ENCODE results near the gene MRPS27.

DNA sequence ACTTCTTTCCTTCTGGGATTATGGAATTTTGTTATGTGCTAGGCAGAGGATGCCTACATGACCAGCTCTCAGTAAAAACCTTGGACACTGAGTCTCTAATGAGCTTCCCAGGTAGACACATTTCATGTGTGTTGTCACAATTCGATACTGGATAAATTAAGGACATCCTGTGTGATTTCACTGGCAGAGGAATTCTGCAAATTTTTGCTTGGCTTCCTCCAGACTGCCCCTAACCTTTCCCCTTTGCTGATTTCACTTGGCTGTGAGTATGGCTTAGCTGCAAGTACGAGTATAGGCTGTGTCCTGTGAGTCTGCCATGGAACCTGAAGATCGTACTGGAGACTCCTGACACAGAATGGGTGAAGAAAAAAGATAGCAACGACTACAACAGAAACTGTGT is 47.6 kb downstream of the MRPS27 start:
- TF ChIP-seq, protein P1, sequence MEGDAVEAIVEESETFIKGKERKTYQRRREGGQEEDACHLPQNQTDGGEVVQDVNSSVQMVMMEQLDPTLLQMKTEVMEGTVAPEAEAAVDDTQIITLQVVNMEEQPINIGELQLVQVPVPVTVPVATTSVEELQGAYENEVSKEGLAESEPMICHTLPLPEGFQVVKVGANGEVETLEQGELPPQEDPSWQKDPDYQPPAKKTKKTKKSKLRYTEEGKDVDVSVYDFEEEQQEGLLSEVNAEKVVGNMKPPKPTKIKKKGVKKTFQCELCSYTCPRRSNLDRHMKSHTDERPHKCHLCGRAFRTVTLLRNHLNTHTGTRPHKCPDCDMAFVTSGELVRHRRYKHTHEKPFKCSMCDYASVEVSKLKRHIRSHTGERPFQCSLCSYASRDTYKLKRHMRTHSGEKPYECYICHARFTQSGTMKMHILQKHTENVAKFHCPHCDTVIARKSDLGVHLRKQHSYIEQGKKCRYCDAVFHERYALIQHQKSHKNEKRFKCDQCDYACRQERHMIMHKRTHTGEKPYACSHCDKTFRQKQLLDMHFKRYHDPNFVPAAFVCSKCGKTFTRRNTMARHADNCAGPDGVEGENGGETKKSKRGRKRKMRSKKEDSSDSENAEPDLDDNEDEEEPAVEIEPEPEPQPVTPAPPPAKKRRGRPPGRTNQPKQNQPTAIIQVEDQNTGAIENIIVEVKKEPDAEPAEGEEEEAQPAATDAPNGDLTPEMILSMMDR (conservative IDR thresholded peaks at IDR 0.05) = no peak
- TF ChIP-seq ZFX (IDR thresholded peaks at IDR 0.05) = no peak
